ENCODE results near the gene FAF1.

FAF1 gene

GRCh38 chr1:50529510-50529909 is 430.6 kb downstream of the FAF1 start:
- TF ChIP-seq FOXM1 (IDR thresholded peaks at IDR 0.05; ENCODE audit: borderline replicate concordance, low read depth) (no peak), MAX (IDR thresholded peaks at IDR 0.05) (no peak)

GRCh38 chr1:50527249-50527986 is 432.6 kb downstream of the FAF1 start:
- TF ChIP-seq REST (IDR thresholded peaks at IDR 0.05; ENCODE audit: low read depth) (no peak), TCF12 (IDR thresholded peaks at IDR 0.05; ENCODE audit: low read depth) (no peak), ZBTB7A (IDR thresholded peaks at IDR 0.05; ENCODE audit: low read depth) (no peak), FOXM1 (IDR thresholded peaks at IDR 0.05; ENCODE audit: borderline replicate concordance, low read depth) (no peak), YY1 (IDR thresholded peaks at IDR 0.05; ENCODE audit: low read depth) (no peak), USF1 (IDR thresholded peaks at IDR 0.05) (no peak), CEBPB (IDR thresholded peaks at IDR 0.05) (no peak), NFIC (IDR thresholded peaks at IDR 0.05) (no peak), RAD21 (IDR thresholded peaks at IDR 0.05; ENCODE audit: low read depth) (no peak), EGR1 (IDR thresholded peaks at IDR 0.05) (no peak), CREB1 (IDR thresholded peaks at IDR 0.05; ENCODE audit: low read depth) (no peak), MAX (IDR thresholded peaks at IDR 0.05) (no peak), EP300 (IDR thresholded peaks at IDR 0.05; ENCODE audit: borderline replicate concordance) (no peak), TEAD4 (IDR thresholded peaks at IDR 0.05) (no peak), TAF1 (IDR thresholded peaks at IDR 0.05; ENCODE audit: low read depth) (no peak)

- no peak for TF ChIP-seq CEBPB (IDR thresholded peaks at IDR 0.05)
- no peak for TF ChIP-seq RAD21 (IDR thresholded peaks at IDR 0.05; ENCODE audit: low read depth)
- no peak for TF ChIP-seq YY1 (IDR thresholded peaks at IDR 0.05; ENCODE audit: low read depth)
- no peak for TF ChIP-seq REST (IDR thresholded peaks at IDR 0.05; ENCODE audit: low read depth)
- TF ChIP-seq EP300 (IDR thresholded peaks at IDR 0.05; ENCODE audit: borderline replicate concordance), result no peak
- no peak for TF ChIP-seq TCF12 (IDR thresholded peaks at IDR 0.05; ENCODE audit: low read depth)
- no peak for TF ChIP-seq ZBTB7A (IDR thresholded peaks at IDR 0.05; ENCODE audit: low read depth)
- TF ChIP-seq TAF1 (IDR thresholded peaks at IDR 0.05; ENCODE audit: low read depth), result no peak
- TF ChIP-seq MAX (IDR thresholded peaks at IDR 0.05), result no peak
- no peak for TF ChIP-seq USF1 (IDR thresholded peaks at IDR 0.05)
- TF ChIP-seq FOXM1 (IDR thresholded peaks at IDR 0.05; ENCODE audit: borderline replicate concordance, low read depth), result no peak
- no peak for TF ChIP-seq TEAD4 (IDR thresholded peaks at IDR 0.05)
- no peak for TF ChIP-seq CREB1 (IDR thresholded peaks at IDR 0.05; ENCODE audit: low read depth)
Observed at GRCh38 chr1:50526431-50526830, 433.6 kb downstream of the FAF1 start.

GRCh38 chr1:50523548-50523947 is 436.5 kb downstream of the FAF1 start:
- TF ChIP-seq FOXM1 (IDR thresholded peaks at IDR 0.05; ENCODE audit: borderline replicate concordance, low read depth) (no peak), TEAD4 (IDR thresholded peaks at IDR 0.05) (no peak), REST (IDR thresholded peaks at IDR 0.05; ENCODE audit: low read depth) (no peak), TAF1 (IDR thresholded peaks at IDR 0.05; ENCODE audit: low read depth) (no peak)
